GM10847 (cell line): ENCODE data around the gene WASF2.

Experiments
- POLR2A ChIP-seq: IDR thresholded peaks from 2 replicates; pipeline ENCODE4 v1.6.1; 2011; ENCODE audit not compliant: insufficient read length; ENCODE audit errors: extremely low read depth

The WASF2 gene

GRCh38 chr1:27483659-27484058 lies 6.3 kb downstream of the WASF2 start:
- TF ChIP-seq POLR2A = no peak

GRCh38 chr1:27481994-27482620 lies 7.9 kb downstream of the WASF2 start:
- no peak for TF ChIP-seq POLR2A

GRCh38 chr1:27478098-27478497 lies 11.9 kb downstream of the WASF2 start:
- TF ChIP-seq POLR2A = no peak

GRCh38 chr1:27476237-27476636 lies 13.7 kb downstream of the WASF2 start:
- no peak for TF ChIP-seq POLR2A

GRCh38 chr1:27475720-27476119 lies 14.2 kb downstream of the WASF2 start:
- no peak for TF ChIP-seq POLR2A

- no peak for TF ChIP-seq POLR2A
These were observed 16.2 kb downstream of the WASF2 start for GRCh38 chr1:27473755-27474154.

- TF ChIP-seq POLR2A = no peak
These were observed 18.5 kb downstream of the WASF2 start for GRCh38 chr1:27471477-27471876.

- no peak for TF ChIP-seq POLR2A
These were observed 20.6 kb downstream of the WASF2 start for GRCh38 chr1:27469334-27469733.

GRCh38 chr1:27464926-27465647 lies 24.9 kb downstream of the WASF2 start:
- no peak for TF ChIP-seq POLR2A

- TF ChIP-seq POLR2A = no peak
These were observed 34.7 kb downstream of the WASF2 start for GRCh38 chr1:27455139-27455811.

GRCh38 chr1:27454610-27455009 lies 35.4 kb downstream of the WASF2 start:
- no peak for TF ChIP-seq POLR2A

- no peak for TF ChIP-seq POLR2A
These were observed 38.6 kb downstream of the WASF2 start for GRCh38 chr1:27451343-27451742.

- no peak for TF ChIP-seq POLR2A
These were observed 41.0 kb downstream of the WASF2 start for GRCh38 chr1:27448982-27449381.

- no peak for TF ChIP-seq POLR2A
These were observed 42.1 kb downstream of the WASF2 start for GRCh38 chr1:27447883-27448282.

GRCh38 chr1:27447399-27447798 lies 42.6 kb downstream of the WASF2 start:
- TF ChIP-seq POLR2A = no peak

GRCh38 chr1:27446496-27447020 lies 43.4 kb downstream of the WASF2 start:
- TF ChIP-seq POLR2A = no peak
